Neural progenitor cell (in vitro differentiated cells): ENCODE data around the gene CHRND. TPM values are rescaled to one million over a fixed set of nuclear protein-coding genes. Genes with fewer than 3 reads are reported as not detected.

ENCODE experiments used
- DNase-seq: peaks from one replicate; pipeline ENCODE4 v3.0.0-alpha.2; 2016; ENCODE audit warnings: low spot score
- H2AFZ ChIP-seq: fragments of 200-600 bp; sonication (generic); replicated peaks from 2 replicates; pipeline ENCODE4 v1.6.1; 2016; ENCODE audit warnings: antibody characterized with exemption
- H3F3A ChIP-seq: fragments of 200-600 bp; sonication (generic); 2 replicates; pipeline ENCODE4 v1.6.1; 2016; ENCODE audit warnings: antibody characterized with exemption, low read depth
- H3K27ac ChIP-seq: fragments of 200-600 bp; sonication (generic); 2 replicates; pipeline ENCODE4 v1.5.1; 2016; ENCODE audit warnings: mild to moderate bottlenecking
- H3K27me3 ChIP-seq: fragments of 200-600 bp; sonication (generic); 2 replicates; pipeline ENCODE4 v1.6.1; 2016; ENCODE audit warnings: mild to moderate bottlenecking, moderate library complexity
- H3K36me3 ChIP-seq: fragments of 200-600 bp; sonication (generic); 2 replicates; pipeline ENCODE4 v1.5.1; 2016
- H3K4me1 ChIP-seq: fragments of 200-600 bp; sonication (generic); 2 replicates; pipeline ENCODE4 v1.6.1; 2016; ENCODE audit warnings: mixed run types
- H3K4me2 ChIP-seq: fragments of 200-600 bp; sonication (generic); 2 replicates; pipeline ENCODE4 v1.6.1; 2016
- H3K4me3 ChIP-seq: fragments of 200-600 bp; sonication (generic); 2 replicates; pipeline ENCODE4 v1.5.1; 2016
- H3K79me2 ChIP-seq: fragments of 200-600 bp; sonication (generic); 2 replicates; pipeline ENCODE4 v1.6.1; 2016; ENCODE audit warnings: low read depth
- H3K9ac ChIP-seq: fragments of 200-600 bp; sonication (generic); 2 replicates; pipeline ENCODE4 v1.6.1; 2016
- H3K9me3 ChIP-seq: fragments of 200-600 bp; sonication (generic); 2 replicates; pipeline ENCODE4 v1.5.1; 2016; ENCODE audit warnings: low read depth
- H4K20me1 ChIP-seq: fragments of 200-600 bp; sonication (generic); 2 replicates; pipeline ENCODE4 v1.6.1; 2016; ENCODE audit warnings: low read depth
- H3K27ac Mint-ChIP-seq: 3 replicates; pipeline ENCODE4 v1.8.0; 2021; ENCODE audit warnings: mixed read lengths
- H3K27me3 Mint-ChIP-seq: 2 replicates; pipeline ENCODE4 v1.8.0; 2022; ENCODE audit warnings: low read depth, mild to moderate bottlenecking, inconsistent platforms, moderate library complexity, mixed read lengths; ENCODE audit not compliant: insufficient read depth
- H3K36me3 Mint-ChIP-seq: 3 replicates; pipeline ENCODE4 v1.8.0; 2021; ENCODE audit warnings: mixed read lengths
- H3K4me1 Mint-ChIP-seq: 3 replicates; pipeline ENCODE4 v1.8.0; 2021; ENCODE audit warnings: mixed read lengths
- H3K4me3 Mint-ChIP-seq: 3 replicates; pipeline ENCODE4 v1.8.0; 2021; ENCODE audit warnings: mild to moderate bottlenecking, moderate library complexity, mixed read lengths
- H3K9me3 Mint-ChIP-seq: 3 replicates; pipeline ENCODE4 v1.8.0; 2020; ENCODE audit warnings: mixed read lengths
- EZH2 ChIP-seq: fragments of 200-600 bp; sonication (generic); IDR thresholded peaks from 2 replicates; pipeline ENCODE4 v1.6.1; 2017; ENCODE audit warnings: antibody characterized with exemption, mild to moderate bottlenecking, moderate library complexity
- EZH2phosphoT487 ChIP-seq: fragments of 200-600 bp; sonication (generic); IDR thresholded peaks from 2 replicates; pipeline ENCODE4 v1.6.1; 2017; ENCODE audit warnings: antibody characterized with exemption
- total RNA-seq: library from RNA; depleted of rRNA; stranded (reverse); fragments of >200 nt; gene quantifications from 2 replicates; pipeline ENCODE4 v1.2.3, GENCODE V29; 2015; ENCODE audit warnings: low replicate concordance
- TF ChIP-seq, protein P1 (sequence below): fragments of 200-600 bp; sonication (generic); IDR thresholded peaks from 2 replicates; pipeline ENCODE4 v1.5.1; 2017; ENCODE audit warnings: antibody characterized with exemption, mild to moderate bottlenecking

CHRND gene
- total RNA-seq, 1 donor from 2014 or later: not detected

DNA sequence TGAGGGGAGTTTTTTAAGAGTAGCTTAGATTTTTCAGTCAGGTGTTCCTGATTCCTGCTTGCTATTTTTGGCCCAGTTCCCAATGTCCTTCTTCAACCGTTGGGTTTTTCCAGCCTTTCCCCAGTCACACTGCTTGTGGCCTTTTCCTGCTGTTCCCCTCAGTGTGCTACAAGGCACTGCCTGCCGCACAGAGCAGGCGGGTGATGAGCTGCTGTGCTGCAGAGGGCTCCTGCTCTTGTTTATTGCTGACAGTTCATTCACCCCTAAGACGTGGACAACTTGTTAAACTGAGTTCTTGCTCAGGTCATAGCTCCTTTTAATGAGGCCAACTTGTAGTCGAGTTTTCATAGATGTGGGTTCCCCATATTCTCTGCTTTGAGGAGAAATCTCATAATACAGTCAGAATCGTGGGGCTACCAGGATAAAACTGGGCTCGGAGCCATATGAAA, 45.1 kb downstream of the CHRND start:
- H3K4me1 Mint-ChIP-seq: peaks cover 10% of the 10 kb centered on the region
- no peak overlapping the region for H3K27ac Mint-ChIP-seq
- H3K36me3 Mint-ChIP-seq: peaks cover 46% of the 10 kb centered on the region

DNA sequence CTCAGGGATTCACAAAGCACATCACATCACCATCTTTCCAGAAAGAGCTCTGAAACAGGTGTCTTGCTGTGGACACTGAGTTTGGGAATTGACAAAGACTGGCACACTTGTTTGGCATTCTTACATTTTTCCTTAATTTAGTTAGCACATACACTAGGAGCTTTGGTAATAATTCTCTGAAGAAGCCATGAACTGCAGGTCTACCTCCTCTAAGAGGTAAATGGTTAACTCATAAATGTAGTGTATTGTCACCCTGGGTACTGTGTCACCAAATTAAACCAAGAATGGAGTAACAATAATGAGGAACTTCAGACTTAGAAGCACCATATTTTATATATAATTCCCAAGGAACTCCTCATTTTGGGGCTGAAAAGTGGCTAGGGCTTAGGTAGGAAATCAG, 47.1 kb downstream of the CHRND start:
- H3F3A ChIP-seq: no peaks in the 10 kb centered on the region
- DNase-seq: no peak
- H3K9me3 ChIP-seq: no peaks in the 10 kb centered on the region
- H3K4me2 ChIP-seq: no peak overlapping the region
- no peak overlapping the region for H2AFZ ChIP-seq
- no peaks in the 10 kb centered on the region for H3K27me3 ChIP-seq
- Mint-ChIP-seq H3K27me3 (peaks cover 4% of the 10 kb centered on the region), H3K4me3 (no peak overlapping the region), H3K36me3 (peaks cover 31% of the 10 kb centered on the region), H3K4me1 (peaks cover 10% of the 10 kb centered on the region), H3K27ac (no peak overlapping the region), H3K9me3 (no peaks in the 10 kb centered on the region)
- TF ChIP-seq EZH2phosphoT487: no peak
- TF ChIP-seq EZH2: no peak
- TF ChIP-seq, protein P1, sequence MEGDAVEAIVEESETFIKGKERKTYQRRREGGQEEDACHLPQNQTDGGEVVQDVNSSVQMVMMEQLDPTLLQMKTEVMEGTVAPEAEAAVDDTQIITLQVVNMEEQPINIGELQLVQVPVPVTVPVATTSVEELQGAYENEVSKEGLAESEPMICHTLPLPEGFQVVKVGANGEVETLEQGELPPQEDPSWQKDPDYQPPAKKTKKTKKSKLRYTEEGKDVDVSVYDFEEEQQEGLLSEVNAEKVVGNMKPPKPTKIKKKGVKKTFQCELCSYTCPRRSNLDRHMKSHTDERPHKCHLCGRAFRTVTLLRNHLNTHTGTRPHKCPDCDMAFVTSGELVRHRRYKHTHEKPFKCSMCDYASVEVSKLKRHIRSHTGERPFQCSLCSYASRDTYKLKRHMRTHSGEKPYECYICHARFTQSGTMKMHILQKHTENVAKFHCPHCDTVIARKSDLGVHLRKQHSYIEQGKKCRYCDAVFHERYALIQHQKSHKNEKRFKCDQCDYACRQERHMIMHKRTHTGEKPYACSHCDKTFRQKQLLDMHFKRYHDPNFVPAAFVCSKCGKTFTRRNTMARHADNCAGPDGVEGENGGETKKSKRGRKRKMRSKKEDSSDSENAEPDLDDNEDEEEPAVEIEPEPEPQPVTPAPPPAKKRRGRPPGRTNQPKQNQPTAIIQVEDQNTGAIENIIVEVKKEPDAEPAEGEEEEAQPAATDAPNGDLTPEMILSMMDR: no peak
- H3K79me2 ChIP-seq: no peaks in the 10 kb centered on the region
- H3K27ac ChIP-seq: no peak overlapping the region
- H3K4me3 ChIP-seq: no peak overlapping the region
- H3K9ac ChIP-seq: no peak overlapping the region
- peaks cover 12% of the 10 kb centered on the region for H3K4me1 ChIP-seq
- no peaks in the 10 kb centered on the region for H3K36me3 ChIP-seq
- H4K20me1 ChIP-seq: peaks cover 3% of the 10 kb centered on the region

More for the DNA sequence above, 45.1 kb downstream of the CHRND start:
- Histone ChIP-seq H3K4me3 (no peak overlapping the region), H3K27ac (no peak overlapping the region), H3K36me3 (peaks cover 9% of the 10 kb centered on the region), H3K4me2 (no peak overlapping the region), H3K9ac (no peak overlapping the region), H3K79me2 (no peaks in the 10 kb centered on the region), H3K9me3 (no peaks in the 10 kb centered on the region), H2AFZ (no peak overlapping the region), H3F3A (no peaks in the 10 kb centered on the region), H3K27me3 (no peaks in the 10 kb centered on the region), H4K20me1 (peaks cover 3% of the 10 kb centered on the region), H3K4me1 (peaks cover 4% of the 10 kb centered on the region)
- Mint-ChIP-seq H3K27me3 (peaks cover 4% of the 10 kb centered on the region), H3K4me3 (no peak overlapping the region), H3K9me3 (no peaks in the 10 kb centered on the region)
- TF ChIP-seq EZH2phosphoT487 (no peak), EZH2 (no peak)
- TF ChIP-seq, protein P1: no peak
- no peak for DNase-seq

DNA sequence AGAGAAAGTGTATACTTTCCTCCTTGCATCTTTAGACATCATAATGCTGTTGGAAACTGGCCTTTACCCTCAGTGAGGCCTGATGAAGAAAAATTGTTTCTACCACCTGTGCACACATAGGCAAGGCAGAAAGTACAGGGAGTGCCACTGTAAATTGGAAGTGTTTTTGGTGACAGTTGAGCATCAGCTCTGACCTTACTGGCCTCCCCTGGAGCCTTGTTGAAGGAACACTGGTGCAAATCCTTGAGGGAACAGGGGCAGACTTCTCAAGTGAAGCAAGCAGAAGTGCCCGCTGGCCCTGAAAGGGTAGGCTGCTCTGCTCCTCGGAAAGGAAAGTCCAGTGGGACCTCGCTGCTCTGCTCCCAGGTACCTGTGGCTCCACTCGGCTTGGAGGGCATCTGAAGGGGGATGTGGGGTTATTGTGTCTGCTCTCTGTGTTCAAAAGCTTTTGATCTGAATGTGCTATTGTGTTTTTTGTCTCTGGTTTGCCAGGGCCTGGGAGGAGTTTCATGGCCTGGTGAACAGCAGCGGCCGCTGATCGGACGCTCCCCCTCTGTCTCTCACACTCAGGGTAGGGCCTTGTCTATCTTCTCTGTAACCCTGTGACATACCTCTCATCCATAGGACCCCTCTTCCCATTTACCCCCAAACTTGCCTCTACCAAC, 47.9 kb downstream of the CHRND start:
- no peaks in the 10 kb centered on the region for H3F3A ChIP-seq
- peak; percentile 24 for DNase-seq
- no peak overlapping the region for H3K9ac ChIP-seq
- no peak overlapping the region for H3K4me2 ChIP-seq
- H3K27me3 Mint-ChIP-seq: peaks cover 2% of the 10 kb centered on the region
- no peaks in the 10 kb centered on the region for H3K79me2 ChIP-seq
- peaks cover 12% of the 10 kb centered on the region for H3K4me1 ChIP-seq
- peaks cover 10% of the 10 kb centered on the region for H3K4me1 Mint-ChIP-seq
- peaks cover 3% of the 10 kb centered on the region for H4K20me1 ChIP-seq
- H3K9me3 ChIP-seq: no peaks in the 10 kb centered on the region
- H2AFZ ChIP-seq: no peak overlapping the region
- H3K36me3 Mint-ChIP-seq: peaks cover 25% of the 10 kb centered on the region
- H3K27ac Mint-ChIP-seq: no peak overlapping the region
- H3K27ac ChIP-seq: no peak overlapping the region
- TF ChIP-seq, protein P1: no peak
- TF ChIP-seq EZH2phosphoT487 (no peak), EZH2 (no peak)
- H3K9me3 Mint-ChIP-seq: no peaks in the 10 kb centered on the region
- no peaks in the 10 kb centered on the region for H3K36me3 ChIP-seq
- no peaks in the 10 kb centered on the region for H3K27me3 ChIP-seq
- no peak overlapping the region for H3K4me3 ChIP-seq
- H3K4me3 Mint-ChIP-seq: no peak overlapping the region
